Loucy (cell line): ENCODE measurements around the gene IGSF22.

Experiments used
- EZH2phosphoT487 ChIP-seq: fragments of 200-600 bp; IDR thresholded peaks from 2 replicates; pipeline ENCODE4 v1.6.1; 2018; ENCODE audit warnings: antibody characterized with exemption, mild to moderate bottlenecking, moderate library complexity, borderline replicate concordance
- TF ChIP-seq, protein P1 (sequence below): fragments of 200-600 bp; sonication (generic); conservative IDR thresholded peaks from 2 replicates; pipeline ENCODE4 v1.5.1; 2014; ENCODE audit warnings: mild to moderate bottlenecking, antibody characterized with exemption, low read length

DNA sequence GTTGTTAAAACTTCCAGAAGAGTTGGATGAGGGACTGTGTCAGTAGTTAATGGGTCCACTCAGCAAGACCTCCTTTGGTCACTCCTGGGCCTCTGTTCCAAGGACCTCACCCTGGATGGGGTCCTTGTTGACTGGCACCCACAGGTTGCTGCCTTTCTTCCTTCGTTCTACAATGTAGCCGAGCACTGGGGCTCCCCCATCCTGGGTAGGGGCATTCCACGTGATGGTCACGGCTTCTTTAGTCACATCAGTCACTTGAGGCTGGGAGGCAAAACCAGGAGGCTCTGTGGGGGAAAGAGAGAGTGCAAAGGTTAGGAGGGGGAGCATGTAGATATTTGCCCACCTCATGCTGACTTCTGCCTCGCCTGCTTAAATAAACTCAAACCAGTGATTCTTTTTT, 15.4 kb downstream of the IGSF22 start:
- TF ChIP-seq, protein P1, sequence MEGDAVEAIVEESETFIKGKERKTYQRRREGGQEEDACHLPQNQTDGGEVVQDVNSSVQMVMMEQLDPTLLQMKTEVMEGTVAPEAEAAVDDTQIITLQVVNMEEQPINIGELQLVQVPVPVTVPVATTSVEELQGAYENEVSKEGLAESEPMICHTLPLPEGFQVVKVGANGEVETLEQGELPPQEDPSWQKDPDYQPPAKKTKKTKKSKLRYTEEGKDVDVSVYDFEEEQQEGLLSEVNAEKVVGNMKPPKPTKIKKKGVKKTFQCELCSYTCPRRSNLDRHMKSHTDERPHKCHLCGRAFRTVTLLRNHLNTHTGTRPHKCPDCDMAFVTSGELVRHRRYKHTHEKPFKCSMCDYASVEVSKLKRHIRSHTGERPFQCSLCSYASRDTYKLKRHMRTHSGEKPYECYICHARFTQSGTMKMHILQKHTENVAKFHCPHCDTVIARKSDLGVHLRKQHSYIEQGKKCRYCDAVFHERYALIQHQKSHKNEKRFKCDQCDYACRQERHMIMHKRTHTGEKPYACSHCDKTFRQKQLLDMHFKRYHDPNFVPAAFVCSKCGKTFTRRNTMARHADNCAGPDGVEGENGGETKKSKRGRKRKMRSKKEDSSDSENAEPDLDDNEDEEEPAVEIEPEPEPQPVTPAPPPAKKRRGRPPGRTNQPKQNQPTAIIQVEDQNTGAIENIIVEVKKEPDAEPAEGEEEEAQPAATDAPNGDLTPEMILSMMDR: no peak
- no peak for TF ChIP-seq EZH2phosphoT487
